SHP77 (cell line): Measurements from ENCODE around the gene LDLRAD4.

Experiments
- DNase-seq, 2 experiments: peaks; one replicate each; lab custom pipeline; 2025; lab: John Stamatoyannopoulos, UW

The LDLRAD4 gene

DNA sequence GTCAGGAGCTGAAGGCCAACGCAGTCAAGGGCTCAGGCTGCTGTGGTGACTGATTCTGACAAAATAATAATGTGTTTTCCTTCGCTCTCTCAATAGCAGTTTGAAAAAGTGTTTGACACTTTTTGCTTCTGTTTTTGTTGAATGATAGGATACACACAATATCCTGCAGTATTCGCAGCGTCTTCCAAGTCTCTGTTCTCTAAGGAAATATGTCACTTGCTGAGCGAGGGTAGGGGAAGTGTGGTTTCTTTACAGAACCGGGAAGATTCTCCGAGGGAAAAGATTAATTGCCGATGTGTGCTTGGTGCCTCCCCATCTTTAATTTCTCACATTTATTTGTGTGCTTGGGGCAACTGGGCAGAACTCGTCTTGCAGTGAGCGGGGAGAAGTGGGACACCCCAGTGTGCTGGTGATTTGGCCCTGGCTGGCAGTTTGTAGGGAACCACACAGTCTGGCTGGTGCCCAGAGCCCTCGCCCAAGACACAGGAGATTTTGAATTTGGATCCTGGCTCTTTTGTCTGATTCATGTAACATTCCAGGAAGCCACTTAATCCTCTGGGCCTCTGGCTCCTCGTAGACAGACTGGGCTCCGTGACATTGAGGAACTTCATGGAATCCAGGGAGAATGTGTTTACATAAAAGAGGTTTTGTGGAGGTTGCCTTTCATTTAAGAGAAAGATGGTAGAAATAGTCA, 169.4 kb downstream of the LDLRAD4 start:
- DNase-seq: no peak

- DNase-seq: peak in 1 of 2 experiments; percentile 16
Observed at GRCh38 chr18:13388586-13389490, 170.3 kb downstream of the LDLRAD4 start.

GRCh38 chr18:13389491-13390131, 171.1 kb downstream of the LDLRAD4 start:
- no peak for DNase-seq

GRCh38 chr18:13390196-13390595, 171.6 kb downstream of the LDLRAD4 start:
- no peak for DNase-seq

DNA sequence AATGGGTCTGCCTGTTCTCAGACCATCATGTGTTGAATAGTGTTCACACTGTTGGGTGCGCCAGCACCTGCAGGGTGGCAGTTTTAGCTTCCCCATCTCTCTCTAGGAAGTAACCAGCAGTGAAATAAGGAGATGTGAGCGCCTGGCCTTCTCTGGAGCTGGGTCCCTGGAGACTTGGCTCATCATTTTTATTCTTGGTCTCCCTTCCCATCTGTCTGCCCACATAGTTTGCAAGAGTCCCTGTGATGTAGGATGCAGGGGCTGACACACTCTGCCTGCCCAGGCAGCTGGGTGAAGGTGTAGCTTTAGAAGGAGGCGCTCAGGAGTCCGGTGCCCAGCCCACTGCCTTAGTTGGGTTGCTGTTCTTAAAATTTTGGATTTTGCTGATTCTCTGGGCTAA, 172.2 kb downstream of the LDLRAD4 start:
- DNase-seq: no peak

DNA sequence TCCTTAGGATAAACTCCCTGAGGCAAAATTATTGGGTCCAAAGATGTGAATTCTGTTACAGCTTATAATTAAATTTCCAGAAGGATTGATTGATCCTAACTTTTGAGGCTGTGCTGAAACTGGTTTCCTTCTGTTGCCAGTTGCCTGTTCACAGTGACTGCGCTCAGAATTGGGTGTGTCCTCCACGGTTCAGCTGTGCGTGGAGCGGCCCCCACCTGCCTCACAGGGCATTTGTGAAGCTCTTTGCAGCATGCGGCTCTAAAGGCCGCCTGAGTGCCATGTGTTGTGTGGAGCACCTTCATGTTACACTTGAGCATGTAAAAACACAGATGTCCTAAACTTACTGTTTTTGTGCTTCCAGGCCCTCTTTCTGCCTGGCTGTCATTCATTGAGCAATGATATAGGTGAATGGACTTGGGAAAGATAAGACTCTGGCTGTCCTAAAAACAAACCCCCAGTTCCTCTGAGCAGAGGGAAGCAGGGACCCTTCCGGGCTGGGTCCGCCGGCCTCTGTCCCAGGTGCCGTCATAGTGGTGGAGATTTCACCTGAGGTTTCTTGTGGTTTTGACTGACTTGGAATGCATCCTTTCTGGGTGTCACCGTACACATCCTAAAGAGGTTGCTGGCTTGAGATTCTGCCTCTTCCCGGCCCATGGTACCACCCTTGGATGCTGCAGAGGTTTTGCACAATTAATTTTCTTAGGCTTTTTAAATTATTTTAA, 173.6 kb downstream of the LDLRAD4 start:
- peak; percentile 5 to 38 for DNase-seq

DNA sequence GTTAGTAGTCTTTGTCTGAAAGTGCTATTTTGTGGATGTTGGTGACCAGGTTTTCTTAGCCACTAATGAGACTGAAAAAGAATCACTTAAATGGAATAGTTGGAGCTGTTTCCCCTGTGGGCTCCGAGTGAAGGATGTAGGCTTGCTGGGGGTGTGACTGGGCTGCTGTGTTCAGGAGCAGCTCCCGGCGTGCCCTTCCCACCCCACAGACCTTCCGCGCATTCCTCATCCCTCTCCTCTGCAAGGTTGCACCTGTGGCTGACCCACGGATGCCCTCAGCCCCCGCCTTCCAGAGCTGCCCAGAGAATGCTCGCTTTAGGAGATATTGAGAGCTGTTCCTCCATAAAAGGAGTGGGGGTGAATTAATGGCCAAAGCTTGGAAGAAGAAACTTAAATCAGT, 174.3 kb downstream of the LDLRAD4 start:
- DNase-seq: no peak

DNA sequence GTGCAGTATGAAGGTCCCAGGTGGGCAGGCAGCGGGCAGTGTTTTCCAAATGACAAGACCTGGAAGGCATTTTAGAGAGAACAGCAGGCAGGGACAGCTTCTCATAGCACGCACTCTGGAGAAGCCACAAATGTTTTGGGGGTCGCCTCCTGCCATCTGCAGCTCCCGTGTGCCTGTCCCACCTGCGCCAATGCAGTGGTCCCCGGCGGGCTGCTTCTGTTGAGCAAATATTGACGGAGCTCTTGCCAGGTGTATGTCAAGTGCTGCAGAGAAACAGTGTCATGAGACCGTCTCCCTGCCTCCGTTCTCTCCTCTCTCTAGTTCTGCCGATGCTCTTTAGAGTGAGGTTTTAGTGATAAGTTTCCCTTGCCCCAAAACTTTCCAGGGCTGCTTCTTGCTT, 174.8 kb downstream of the LDLRAD4 start:
- peak; percentile 39 to 45 for DNase-seq

- peak; percentile 28 to 66 for DNase-seq
Observed at GRCh38 chr18:13394801-13395200, 176.2 kb downstream of the LDLRAD4 start.

DNA sequence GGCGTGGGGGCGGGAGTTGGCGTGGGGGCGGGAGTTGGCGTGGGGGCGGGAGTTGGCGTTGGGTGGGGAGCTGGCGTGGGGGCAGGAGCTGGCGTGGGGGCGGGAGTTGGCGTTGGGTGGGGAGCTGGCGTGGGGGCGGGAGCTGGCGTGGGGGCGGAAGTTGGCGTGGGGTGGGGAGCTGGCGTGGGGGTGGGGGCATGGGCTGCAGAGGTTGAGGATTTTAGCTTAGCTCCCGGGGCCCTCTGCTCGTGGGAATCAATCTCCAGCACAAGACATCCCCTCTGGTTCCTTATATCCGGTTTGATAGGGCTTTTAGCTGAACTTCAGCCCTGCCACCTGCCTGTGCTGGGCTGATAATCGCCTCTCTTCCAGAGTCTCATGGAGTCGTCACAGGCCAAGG, 177.0 kb downstream of the LDLRAD4 start:
- DNase-seq: no peak

GRCh38 chr18:13397504-13398163, 179.1 kb downstream of the LDLRAD4 start:
- no peak for DNase-seq

DNA sequence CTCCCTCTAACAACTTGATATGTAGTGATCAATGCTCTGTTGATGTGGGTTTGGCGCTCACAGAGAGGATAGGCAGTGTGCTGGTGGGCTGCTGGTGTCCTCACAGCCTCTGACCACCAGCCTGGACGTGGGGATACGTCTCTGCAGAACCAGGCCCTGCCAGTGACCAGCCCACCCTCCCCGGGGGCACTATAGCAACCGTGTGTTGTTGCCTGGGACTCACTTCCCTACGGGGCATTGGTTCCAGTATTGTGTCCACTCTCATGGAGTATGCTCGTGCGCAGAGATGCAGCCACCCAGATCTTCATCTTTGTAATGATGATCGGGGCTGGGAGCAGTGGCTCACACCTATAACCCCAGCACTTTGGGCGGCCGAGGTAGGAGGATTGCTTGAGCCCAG, 180.1 kb downstream of the LDLRAD4 start:
- no peak for DNase-seq

DNA sequence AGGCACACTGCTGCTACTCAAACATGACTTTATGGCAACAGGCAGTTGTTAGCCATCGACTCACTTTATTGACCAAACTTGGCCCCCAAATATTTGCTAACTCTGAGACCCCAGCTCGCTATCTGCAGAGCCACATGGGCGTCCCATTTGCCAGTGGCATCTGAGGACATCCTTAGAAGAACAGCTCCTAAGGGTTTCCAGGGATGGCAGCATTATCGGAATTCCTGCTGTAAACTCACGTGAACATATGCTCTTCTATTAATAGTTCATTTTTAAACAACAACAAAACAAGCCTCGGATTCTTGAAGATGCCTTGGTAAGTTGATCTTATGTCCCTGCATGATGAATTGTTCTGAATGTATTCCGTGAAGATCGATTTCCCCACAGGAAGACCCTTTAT, 181.0 kb downstream of the LDLRAD4 start:
- no peak for DNase-seq

DNA sequence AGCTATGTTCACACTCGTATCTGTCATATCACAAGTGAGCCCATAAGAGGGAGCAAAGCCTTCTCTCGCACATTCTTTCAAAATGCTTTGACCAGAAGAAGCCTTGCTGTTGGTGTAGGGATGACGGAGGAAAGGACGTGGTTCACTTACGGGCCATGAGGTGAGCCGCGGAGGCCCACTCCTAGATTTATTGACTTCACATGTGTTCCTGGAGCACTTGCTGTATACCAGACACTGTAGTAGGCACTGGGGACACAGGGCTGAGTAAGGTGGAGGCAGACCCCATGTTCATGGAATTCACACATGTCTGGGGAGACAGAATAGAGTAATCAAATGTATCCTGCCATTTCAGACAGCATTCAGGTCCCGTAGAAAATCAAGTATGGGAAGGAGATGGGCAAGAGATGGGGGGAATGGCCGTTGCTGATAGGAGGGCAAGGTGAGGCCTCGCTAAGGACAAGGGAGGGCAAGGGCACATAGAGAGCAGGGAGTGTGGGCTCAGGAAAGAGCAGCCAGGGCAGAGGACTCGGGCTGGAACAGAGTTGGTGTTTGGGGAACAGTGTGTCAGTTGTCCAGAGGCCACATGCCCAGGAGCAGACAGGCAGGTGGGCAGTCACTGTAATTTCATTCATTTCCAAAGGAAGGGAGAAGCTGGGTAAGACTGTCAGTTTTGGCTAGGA, 182.2 kb downstream of the LDLRAD4 start:
- DNase-seq: no peak

GRCh38 chr18:13401404-13401803, 182.8 kb downstream of the LDLRAD4 start:
- DNase-seq: no peak

- DNase-seq: no peak
Observed at GRCh38 chr18:13401826-13402225, 183.3 kb downstream of the LDLRAD4 start.

DNA sequence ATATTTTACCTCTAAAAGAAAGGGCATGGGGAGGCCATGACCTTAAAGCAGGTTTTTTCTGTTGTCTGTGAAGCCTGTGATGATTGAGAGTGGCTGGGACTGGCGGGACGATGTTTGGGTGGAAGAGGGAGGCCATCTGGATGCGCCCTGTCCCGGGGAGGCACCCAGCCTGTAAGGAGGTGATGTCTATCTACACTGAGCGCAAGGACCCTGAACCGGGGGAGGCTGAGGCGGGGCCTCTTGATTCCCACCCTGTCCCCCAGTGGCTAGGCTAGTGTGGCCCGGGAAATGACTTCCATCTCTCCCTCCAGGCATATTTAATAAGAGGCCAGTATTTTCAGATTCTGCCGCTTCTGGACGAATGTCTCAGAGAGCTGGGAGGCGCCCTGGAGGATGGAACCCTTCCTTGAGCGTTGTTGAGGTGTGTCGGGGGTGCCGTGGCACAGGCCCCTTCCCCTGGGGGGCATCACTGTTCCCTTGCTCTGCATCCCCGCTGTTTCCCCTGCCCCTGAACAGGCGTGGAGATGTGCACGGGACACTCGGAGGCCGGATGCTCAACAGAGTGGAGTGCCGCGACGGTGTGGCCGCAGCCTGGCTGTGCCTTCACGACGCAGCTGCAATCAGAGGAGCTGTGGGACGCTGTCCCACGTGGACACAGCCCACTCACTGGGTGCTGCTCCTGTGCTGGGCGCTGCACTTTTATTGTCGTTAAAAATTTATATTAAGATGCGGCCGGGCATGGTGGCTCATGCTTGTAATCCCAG, 185.4 kb downstream of the LDLRAD4 start:
- no peak for DNase-seq

GRCh38 chr18:13405305-13406038, 186.9 kb downstream of the LDLRAD4 start:
- no peak for DNase-seq

- DNase-seq: no peak
Observed at GRCh38 chr18:13406049-13406615, 187.6 kb downstream of the LDLRAD4 start.
